ENCODE data around the gene MED31.

- TF ChIP-seq POLR2AphosphoS5 (IDR thresholded peaks at IDR 0.05; ENCODE audit: low read depth, low read length) (no peak), SIN3A (IDR thresholded peaks at IDR 0.05; ENCODE audit: borderline replicate concordance, insufficient read depth, low read length) (no peak), TAF1 (IDR thresholded peaks at IDR 0.05; ENCODE audit: borderline replicate concordance, insufficient read depth, low read length) (no peak), FOXP2 (optimal IDR thresholded peaks at IDR 0.05; ENCODE audit: borderline replicate concordance, extremely low read depth, extremely low read length, insufficient read depth) (no peak), REST (IDR thresholded peaks at IDR 0.05; ENCODE audit: insufficient read depth in 1 of 2, low read depth in 2 of 2, low read length in 2 of 2) (no peak)
Observed at GRCh38 chr17:6695051-6695450, 43.6 kb upstream of the MED31 start.
